Peyer's patch (tissue), 4 donors: Measurements from ENCODE around the gene LTO1. TPM values are rescaled to one million over a fixed set of nuclear protein-coding genes. Genes with fewer than 3 reads are reported as not detected.

ENCODE experiments used
- DNase-seq, 3 donors: peaks; one replicate each; pipeline ENCODE4 v3.0.0-alpha.2; 2017 to 2019
- H3K27ac ChIP-seq, 4 donors: fragments of 200-600 bp; sonication (generic); one replicate each; pipeline ENCODE4 v1.5.1; 2016 to 2019
- H3K27me3 ChIP-seq, 2 donors: fragments of 200-600 bp; sonication (generic); one replicate each; pipeline ENCODE4 v1.5.1; 2019
- H3K36me3 ChIP-seq, 3 donors: fragments of 200-600 bp; sonication (generic); one replicate each; pipeline ENCODE4 v1.5.1; 2016 to 2019
- H3K4me1 ChIP-seq, 4 donors: fragments of 200-600 bp; sonication (generic); one replicate each; pipeline ENCODE4 v1.5.1; 2016 to 2019
- H3K4me3 ChIP-seq, 4 donors: fragments of 200-600 bp; sonication (generic); 1 replicate in 3 of 4; 2 replicates in 1 of 4; pipeline ENCODE4 v1.5.1; 2016 to 2019; ENCODE audit warnings: mild to moderate bottlenecking in 1 of 4
- H3K9me3 ChIP-seq, 4 donors: fragments of 200-600 bp; sonication (generic); one replicate each; pipeline ENCODE4 v1.5.1; 2016 to 2019; ENCODE audit warnings: mild to moderate bottlenecking in 1 of 4
- POLR2A ChIP-seq, 2 donors: fragments of 450-650 bp; IDR thresholded peaks; one replicate each; pipeline ENCODE4 v1.5.1; 2017; ENCODE audit warnings: antibody characterized with exemption in 2 of 2, mild to moderate bottlenecking in 2 of 2, moderate library complexity in 2 of 2
- total RNA-seq, 4 donors: library from RNA; depleted of rRNA; stranded (reverse); fragments of >200 nt; gene quantifications; one replicate each; pipeline ENCODE4 v1.1.0, GENCODE V29; 2016
- TF ChIP-seq, protein P1 (sequence below), 6 experiments: fragments of 450-650 bp in 4 of 6; fragments of 200-600 bp in 2 of 6; sonication (generic) in 1 of 6; IDR thresholded peaks; one replicate each; pipeline ENCODE4 v1.5.1; 2017 to 2019; ENCODE audit warnings: antibody characterized with exemption in 6 of 6, mild to moderate bottlenecking in 3 of 6, moderate library complexity in 1 of 6

Gene LTO1
- total RNA-seq, 4 donors from 2014 or later = 22.1 to 50.3 (median 36.6) TPM

DNA sequence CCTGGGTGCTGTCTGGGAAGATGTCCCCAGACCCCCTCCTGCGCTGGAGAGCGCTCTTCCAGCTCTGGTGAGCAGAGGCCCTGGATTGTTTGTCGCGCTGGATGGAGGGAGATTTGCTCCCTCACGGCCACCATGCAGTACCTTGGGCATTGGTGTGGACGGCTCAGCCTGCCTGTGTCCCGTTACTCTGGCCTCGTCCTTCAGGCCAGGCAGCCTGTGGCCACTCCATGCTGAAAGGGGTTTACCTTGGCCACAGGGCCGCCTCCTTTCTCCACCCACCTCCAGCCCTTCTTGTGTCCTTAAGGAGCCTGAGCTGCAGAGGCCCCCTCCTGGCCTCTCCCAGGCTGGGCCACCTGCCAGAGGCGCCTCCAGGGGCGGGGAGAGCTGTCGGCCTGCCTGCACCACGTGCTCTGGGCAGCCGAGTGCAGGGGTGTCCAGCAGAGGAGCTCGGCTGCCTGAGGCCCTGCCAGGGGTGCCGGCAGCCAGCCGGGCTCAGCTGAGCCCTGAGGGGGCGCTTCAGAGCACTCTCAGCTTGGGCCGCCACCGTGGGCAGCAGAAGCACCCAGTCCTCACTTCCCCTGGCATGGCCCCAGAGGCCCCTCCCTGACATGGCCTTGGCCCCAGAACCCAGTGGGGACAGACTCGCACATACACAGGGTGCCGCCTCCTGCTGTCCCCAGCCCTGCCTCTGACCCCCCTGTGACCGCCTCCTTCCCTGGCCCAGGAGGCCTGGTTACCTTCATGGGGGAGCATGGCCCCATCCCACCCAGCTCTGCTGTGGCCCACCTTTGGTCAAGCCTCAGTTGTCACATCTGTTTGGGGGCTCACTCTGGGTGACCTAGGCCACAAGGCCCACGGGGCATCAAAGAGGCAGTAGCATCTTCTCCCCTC is 30.8 kb downstream of the LTO1 start:
- H3K4me3 ChIP-seq = no peak overlapping the region
- H3K36me3 ChIP-seq = peaks cover 0 to 17% (median 0%) of the 10 kb centered on the region in 3 donors
- H3K9me3 ChIP-seq = no peaks in the 10 kb centered on the region
- peak in 1 of 3 donors; percentile 76 for DNase-seq
- H3K4me1 ChIP-seq = peaks cover 0 to 43% (median 15%) of the 10 kb centered on the region in 4 donors
- no peak for TF ChIP-seq POLR2A (IDR thresholded peaks at IDR 0.05)
- TF ChIP-seq, protein P1, sequence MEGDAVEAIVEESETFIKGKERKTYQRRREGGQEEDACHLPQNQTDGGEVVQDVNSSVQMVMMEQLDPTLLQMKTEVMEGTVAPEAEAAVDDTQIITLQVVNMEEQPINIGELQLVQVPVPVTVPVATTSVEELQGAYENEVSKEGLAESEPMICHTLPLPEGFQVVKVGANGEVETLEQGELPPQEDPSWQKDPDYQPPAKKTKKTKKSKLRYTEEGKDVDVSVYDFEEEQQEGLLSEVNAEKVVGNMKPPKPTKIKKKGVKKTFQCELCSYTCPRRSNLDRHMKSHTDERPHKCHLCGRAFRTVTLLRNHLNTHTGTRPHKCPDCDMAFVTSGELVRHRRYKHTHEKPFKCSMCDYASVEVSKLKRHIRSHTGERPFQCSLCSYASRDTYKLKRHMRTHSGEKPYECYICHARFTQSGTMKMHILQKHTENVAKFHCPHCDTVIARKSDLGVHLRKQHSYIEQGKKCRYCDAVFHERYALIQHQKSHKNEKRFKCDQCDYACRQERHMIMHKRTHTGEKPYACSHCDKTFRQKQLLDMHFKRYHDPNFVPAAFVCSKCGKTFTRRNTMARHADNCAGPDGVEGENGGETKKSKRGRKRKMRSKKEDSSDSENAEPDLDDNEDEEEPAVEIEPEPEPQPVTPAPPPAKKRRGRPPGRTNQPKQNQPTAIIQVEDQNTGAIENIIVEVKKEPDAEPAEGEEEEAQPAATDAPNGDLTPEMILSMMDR (IDR thresholded peaks at IDR 0.05) = peak in 2 of 6 experiments; percentile 15 to 27
- H3K27me3 ChIP-seq = no peaks in the 10 kb centered on the region
- H3K27ac ChIP-seq = peak overlapping the region in 1 of 4 donors; percentile 8

GRCh38 chr11:69643646-69644045 is 31.5 kb downstream of the LTO1 start:
- no peak overlapping the region for H3K27ac ChIP-seq
- H3K4me3 ChIP-seq = peak overlapping the region in 3 of 4 donors; percentile 65 to 94 (median 93)
- no peaks in the 10 kb centered on the region for H3K9me3 ChIP-seq
- DNase-seq = no peak
- H3K4me1 ChIP-seq = peaks cover 0 to 48% (median 21%) of the 10 kb centered on the region in 4 donors
- TF ChIP-seq, protein P1 (IDR thresholded peaks at IDR 0.05) = no peak
- TF ChIP-seq POLR2A (IDR thresholded peaks at IDR 0.05) = no peak
- no peaks in the 10 kb centered on the region for H3K27me3 ChIP-seq
- H3K36me3 ChIP-seq = peaks cover 0 to 11% (median 0%) of the 10 kb centered on the region in 3 donors

GRCh38 chr11:69642913-69643632 is 32.1 kb downstream of the LTO1 start:
- peak overlapping the region; percentile 71 to 86 (median 82) for H3K27ac ChIP-seq
- peak; percentile 76 to 89 (median 88) for DNase-seq
- H3K36me3 ChIP-seq = peaks cover 0 to 5% (median 0%) of the 10 kb centered on the region in 3 donors
- peak overlapping the region; percentile 65 to 94 (median 80) for H3K4me3 ChIP-seq
- TF ChIP-seq, protein P1 (IDR thresholded peaks at IDR 0.05) = peak; percentile 93 to 97 (median 96)
- TF ChIP-seq POLR2A (IDR thresholded peaks at IDR 0.05) = no peak
- H3K4me1 ChIP-seq = peaks cover 0 to 52% (median 26%) of the 10 kb centered on the region in 4 donors
- H3K27me3 ChIP-seq = no peaks in the 10 kb centered on the region
- H3K9me3 ChIP-seq = no peaks in the 10 kb centered on the region

DNA sequence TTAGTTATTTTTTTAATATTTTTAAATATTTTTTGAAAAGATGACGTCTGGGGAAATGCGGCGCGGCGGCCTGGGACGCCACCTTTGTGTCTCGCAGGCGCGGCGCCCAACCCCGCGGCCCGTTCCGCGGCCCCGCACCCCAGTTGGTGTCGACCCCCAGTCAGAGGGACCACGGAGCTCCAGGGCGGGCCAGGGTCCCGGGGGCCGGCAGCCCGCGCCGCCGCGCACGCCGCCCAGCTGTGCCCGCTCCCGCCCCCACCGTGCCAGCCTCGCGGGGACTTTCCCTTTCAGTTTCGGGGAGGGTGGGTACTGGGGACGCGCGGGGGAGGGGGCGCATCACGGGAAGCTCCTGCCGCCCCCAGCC is 32.6 kb downstream of the LTO1 start:
- peak; percentile 59 to 72 (median 70) for DNase-seq
- Histone ChIP-seq H3K27me3 (no peaks in the 10 kb centered on the region), H3K4me1 (peaks cover 0 to 58% (median 32%) of the 10 kb centered on the region in 4 donors), H3K36me3 (no peaks in the 10 kb centered on the region), H3K27ac (peak overlapping the region; percentile 71 to 86 (median 82)), H3K9me3 (no peaks in the 10 kb centered on the region), H3K4me3 (peak overlapping the region; percentile 65 to 94 (median 80))
- TF ChIP-seq, protein P1 (IDR thresholded peaks at IDR 0.05) = no peak
- TF ChIP-seq POLR2A (IDR thresholded peaks at IDR 0.05) = no peak

- DNase-seq = no peak
- peak overlapping the region; percentile 65 to 94 (median 80) for H3K4me3 ChIP-seq
- no peaks in the 10 kb centered on the region for H3K9me3 ChIP-seq
- TF ChIP-seq, protein P1 (IDR thresholded peaks at IDR 0.05) = no peak
- no peak for TF ChIP-seq POLR2A (IDR thresholded peaks at IDR 0.05)
- H3K27me3 ChIP-seq = no peaks in the 10 kb centered on the region
- H3K36me3 ChIP-seq = no peaks in the 10 kb centered on the region
- H3K27ac ChIP-seq = peak overlapping the region; percentile 71 to 86 (median 82)
- peaks cover 2 to 64% (median 37%) of the 10 kb centered on the region in 4 donors for H3K4me1 ChIP-seq
These were observed 33.2 kb downstream of the LTO1 start for GRCh38 chr11:69641681-69642548.
